ENCODE results near the gene SDHA.
"Not testable (repeated sequence)": the region's sequence is repeated elsewhere in the genome, so short reads cannot be mapped to it uniquely, and the experiment has no call there.

Gene SDHA

GRCh38 chr5:217494-218456 is at the start of gene SDHA, which contains the start of gene CCDC127:
SDHA (plus strand) TSS chr5:218320; CDS start chr5:218356, 36 bp downstream.
CCDC127 (minus strand) TSS chr5:218153; CDS start chr5:216849, 1,304 bp downstream.
- not testable (repeated sequence) for H3K36me3 ChIP-seq (ENCODE audit: control insufficient read depth, insufficient read depth, low read length, severe bottlenecking); H3K9me3 ChIP-seq (ENCODE audit: control insufficient read depth, low read length); H3K27me3 ChIP-seq (replicated peaks; ENCODE audit: control insufficient read depth, insufficient read depth, low read length)
- H3K9ac ChIP-seq (ENCODE audit: low read length), result peak within 1 kb of the TSS; percentile 97
- H3K4me1 ChIP-seq (ENCODE audit: control insufficient read depth, insufficient read depth, low read length), result peaks cover 17% of the 10 kb centered on the region
- DNase-seq (ENCODE audit: low read depth), result peak; percentile 98
- peak within 1 kb of the TSS; percentile 85 for H3K4me3 ChIP-seq (ENCODE audit: low read length)

GRCh38 chr5:169071-169727 is 48.9 kb upstream of the SDHA start:
- Histone ChIP-seq H3K27me3 (replicated peaks; ENCODE audit: control insufficient read depth, insufficient read depth, low read length) (peaks cover 7% of the 10 kb centered on the region), H3K9ac (ENCODE audit: low read length) (no peak overlapping the region), H3K9me3 (ENCODE audit: control insufficient read depth, low read length) (no peaks in the 10 kb centered on the region), H3K4me1 (ENCODE audit: control insufficient read depth, insufficient read depth, low read length) (peaks cover 6% of the 10 kb centered on the region), H3K36me3 (ENCODE audit: control insufficient read depth, insufficient read depth, low read length, severe bottlenecking) (no peaks in the 10 kb centered on the region), H3K4me3 (ENCODE audit: low read length) (no peak overlapping the region)
- DNase-seq (ENCODE audit: low read depth), result peak; percentile 85

- Histone ChIP-seq H3K36me3 (ENCODE audit: control insufficient read depth, insufficient read depth, low read length, severe bottlenecking) (no peaks in the 10 kb centered on the region), H3K9me3 (ENCODE audit: control insufficient read depth, low read length) (no peaks in the 10 kb centered on the region), H3K4me1 (ENCODE audit: control insufficient read depth, insufficient read depth, low read length) (peaks cover 6% of the 10 kb centered on the region), H3K27me3 (replicated peaks; ENCODE audit: control insufficient read depth, insufficient read depth, low read length) (peaks cover 7% of the 10 kb centered on the region), H3K9ac (ENCODE audit: low read length) (no peak overlapping the region), H3K4me3 (ENCODE audit: low read length) (no peak overlapping the region)
- DNase-seq (ENCODE audit: low read depth), result no peak
Observed at GRCh38 chr5:169728-170094, 48.4 kb upstream of the SDHA start.

- no peak overlapping the region for H3K9ac ChIP-seq (ENCODE audit: low read length)
- H3K36me3 ChIP-seq (ENCODE audit: control insufficient read depth, insufficient read depth, low read length, severe bottlenecking), result no peaks in the 10 kb centered on the region
- peaks cover 6% of the 10 kb centered on the region for H3K4me1 ChIP-seq (ENCODE audit: control insufficient read depth, insufficient read depth, low read length)
- H3K4me3 ChIP-seq (ENCODE audit: low read length), result no peak overlapping the region
- H3K27me3 ChIP-seq (replicated peaks; ENCODE audit: control insufficient read depth, insufficient read depth, low read length), result peaks cover 7% of the 10 kb centered on the region
- no peak for DNase-seq (ENCODE audit: low read depth)
- no peaks in the 10 kb centered on the region for H3K9me3 ChIP-seq (ENCODE audit: control insufficient read depth, low read length)
Observed at GRCh38 chr5:170971-171800, 46.9 kb upstream of the SDHA start.

- H3K4me1 ChIP-seq (ENCODE audit: control insufficient read depth, insufficient read depth, low read length), result peaks cover 6% of the 10 kb centered on the region
- peaks cover 7% of the 10 kb centered on the region for H3K27me3 ChIP-seq (replicated peaks; ENCODE audit: control insufficient read depth, insufficient read depth, low read length)
- no peak for DNase-seq (ENCODE audit: low read depth)
- no peak overlapping the region for H3K9ac ChIP-seq (ENCODE audit: low read length)
- H3K36me3 ChIP-seq (ENCODE audit: control insufficient read depth, insufficient read depth, low read length, severe bottlenecking), result no peaks in the 10 kb centered on the region
- H3K4me3 ChIP-seq (ENCODE audit: low read length), result no peak overlapping the region
- no peaks in the 10 kb centered on the region for H3K9me3 ChIP-seq (ENCODE audit: control insufficient read depth, low read length)
Observed at GRCh38 chr5:171801-172331, 46.3 kb upstream of the SDHA start.

- H3K4me1 ChIP-seq (ENCODE audit: control insufficient read depth, insufficient read depth, low read length), result peaks cover 6% of the 10 kb centered on the region
- no peak for DNase-seq (ENCODE audit: low read depth)
- H3K4me3 ChIP-seq (ENCODE audit: low read length), result no peak overlapping the region
- H3K9ac ChIP-seq (ENCODE audit: low read length), result no peak overlapping the region
- no peaks in the 10 kb centered on the region for H3K36me3 ChIP-seq (ENCODE audit: control insufficient read depth, insufficient read depth, low read length, severe bottlenecking)
- H3K27me3 ChIP-seq (replicated peaks; ENCODE audit: control insufficient read depth, insufficient read depth, low read length), result peaks cover 9% of the 10 kb centered on the region
- H3K9me3 ChIP-seq (ENCODE audit: control insufficient read depth, low read length), result no peaks in the 10 kb centered on the region
Observed at GRCh38 chr5:172421-172820, 45.7 kb upstream of the SDHA start.

- H3K4me3 ChIP-seq (ENCODE audit: low read length), result no peak overlapping the region
- H3K27me3 ChIP-seq (replicated peaks; ENCODE audit: control insufficient read depth, insufficient read depth, low read length), result peaks cover 13% of the 10 kb centered on the region
- no peaks in the 10 kb centered on the region for H3K36me3 ChIP-seq (ENCODE audit: control insufficient read depth, insufficient read depth, low read length, severe bottlenecking)
- no peak overlapping the region for H3K9ac ChIP-seq (ENCODE audit: low read length)
- DNase-seq (ENCODE audit: low read depth), result no peak
- peaks cover 6% of the 10 kb centered on the region for H3K4me1 ChIP-seq (ENCODE audit: control insufficient read depth, insufficient read depth, low read length)
- H3K9me3 ChIP-seq (ENCODE audit: control insufficient read depth, low read length), result no peaks in the 10 kb centered on the region
Observed at GRCh38 chr5:172841-173251, 45.3 kb upstream of the SDHA start.

- DNase-seq (ENCODE audit: low read depth), result no peak
- Histone ChIP-seq H3K36me3 (ENCODE audit: control insufficient read depth, insufficient read depth, low read length, severe bottlenecking) (no peaks in the 10 kb centered on the region), H3K27me3 (replicated peaks; ENCODE audit: control insufficient read depth, insufficient read depth, low read length) (peaks cover 13% of the 10 kb centered on the region), H3K4me3 (ENCODE audit: low read length) (no peak overlapping the region), H3K9ac (ENCODE audit: low read length) (no peak overlapping the region), H3K4me1 (ENCODE audit: control insufficient read depth, insufficient read depth, low read length) (no peaks in the 10 kb centered on the region), H3K9me3 (ENCODE audit: control insufficient read depth, low read length) (no peaks in the 10 kb centered on the region)
Observed at GRCh38 chr5:173392-174290, 44.5 kb upstream of the SDHA start.

- Histone ChIP-seq H3K9ac (ENCODE audit: low read length) (no peak overlapping the region), H3K27me3 (replicated peaks; ENCODE audit: control insufficient read depth, insufficient read depth, low read length) (peaks cover 14% of the 10 kb centered on the region), H3K4me3 (ENCODE audit: low read length) (no peak overlapping the region), H3K9me3 (ENCODE audit: control insufficient read depth, low read length) (no peaks in the 10 kb centered on the region), H3K36me3 (ENCODE audit: control insufficient read depth, insufficient read depth, low read length, severe bottlenecking) (no peaks in the 10 kb centered on the region), H3K4me1 (ENCODE audit: control insufficient read depth, insufficient read depth, low read length) (no peaks in the 10 kb centered on the region)
- DNase-seq (ENCODE audit: low read depth), result no peak
Observed at GRCh38 chr5:174291-174600, 43.9 kb upstream of the SDHA start.

GRCh38 chr5:174876-175465 is 43.1 kb upstream of the SDHA start:
- peaks cover 21% of the 10 kb centered on the region for H3K27me3 ChIP-seq (replicated peaks; ENCODE audit: control insufficient read depth, insufficient read depth, low read length)
- no peaks in the 10 kb centered on the region for H3K9me3 ChIP-seq (ENCODE audit: control insufficient read depth, low read length)
- H3K4me1 ChIP-seq (ENCODE audit: control insufficient read depth, insufficient read depth, low read length), result no peaks in the 10 kb centered on the region
- no peak for DNase-seq (ENCODE audit: low read depth)
- no peak overlapping the region for H3K9ac ChIP-seq (ENCODE audit: low read length)
- no peaks in the 10 kb centered on the region for H3K36me3 ChIP-seq (ENCODE audit: control insufficient read depth, insufficient read depth, low read length, severe bottlenecking)
- no peak overlapping the region for H3K4me3 ChIP-seq (ENCODE audit: low read length)
